HepG2 (cell line): Measurements from ENCODE around the gene ARHGDIG. TPM values are rescaled to one million over a fixed set of nuclear protein-coding genes. Genes with fewer than 3 reads are reported as not detected.
A peak's percentile ranks its signal among the peaks of the same experiment; 100 is the strongest.

Experiments
- ATF3 ChIP-seq: sonication (generic); formaldehyde crosslinking; IDR thresholded peaks from 2 replicates; pipeline ENCODE4 v1.4.0; 2020; ENCODE audit warnings: missing genetic modification reagents
- BORCS8-MEF2B ChIP-seq: sonication (generic); formaldehyde crosslinking; IDR thresholded peaks from 2 replicates; pipeline ENCODE4 v1.8.0; 2022; ENCODE audit warnings: mild to moderate bottlenecking, missing genetic modification reagents
- CENPT ChIP-seq: sonication (generic); formaldehyde crosslinking; IDR thresholded peaks from 2 replicates; pipeline ENCODE4 v1.8.0; 2022; ENCODE audit warnings: low read depth, mild to moderate bottlenecking, moderate library complexity, missing genetic modification reagents
- CREM ChIP-seq, 2 experiments: sonication (generic) in 1 of 2; formaldehyde crosslinking in 1 of 2; IDR thresholded peaks; 2 replicates each; pipeline versions ENCODE4 v1.4.0 to v1.6.1; 2016 to 2020; ENCODE audit warnings: antibody characterized with exemption in 1 of 2, mild to moderate bottlenecking in 1 of 2, missing genetic modification reagents in 1 of 2
- GPN1 ChIP-seq: sonication (generic); formaldehyde crosslinking; IDR thresholded peaks from 2 replicates; pipeline ENCODE4 v1.5.1; 2020; ENCODE audit warnings: missing genetic modification reagents, borderline replicate concordance
- GTF3A ChIP-seq: sonication (generic); formaldehyde crosslinking; conservative IDR thresholded peaks from 2 replicates; pipeline ENCODE4 v1.4.0; 2020; ENCODE audit warnings: mild to moderate bottlenecking, missing genetic modification reagents
- GZF1 ChIP-seq: sonication (generic); formaldehyde crosslinking; IDR thresholded peaks from 2 replicates; pipeline ENCODE4 v1.5.1; 2020; ENCODE audit warnings: mild to moderate bottlenecking, missing genetic modification reagents
- HCFC1 ChIP-seq: fragments of 150-350 bp; IDR thresholded peaks from 2 replicates; pipeline ENCODE4 v1.6.1; 2014; ENCODE audit warnings: low read depth, low read length
- HNRNPH1 ChIP-seq: fragments of 200-400 bp; formaldehyde crosslinking; optimal IDR thresholded peaks from 2 replicates; pipeline ENCODE3; 2017; ENCODE audit warnings: mild to moderate bottlenecking, low read depth, low read length
- HNRNPL ChIP-seq: fragments of 200-400 bp; formaldehyde crosslinking; IDR thresholded peaks from 2 replicates; pipeline ENCODE4 v1.6.1; 2017; ENCODE audit warnings: mild to moderate bottlenecking, low read depth, low read length
- NCOA2 ChIP-seq: sonication (generic); formaldehyde crosslinking; IDR thresholded peaks from 2 replicates; pipeline ENCODE4 v1.8.0; 2022; ENCODE audit warnings: inconsistent platforms
- NFYC ChIP-seq: IDR thresholded peaks from 2 replicates; pipeline ENCODE4 v1.6.1; 2016; ENCODE audit warnings: missing genetic modification reagents, missing compliant biosample characterization
- PHF20 ChIP-seq: sonication (generic); formaldehyde crosslinking; IDR thresholded peaks from 2 replicates; pipeline ENCODE4 v1.5.0; 2020; ENCODE audit warnings: mild to moderate bottlenecking, missing genetic modification reagents
- POLR2A ChIP-seq, 2 experiments: IDR thresholded peaks; 2 replicates each; pipeline ENCODE4 v1.6.1; 2011; ENCODE audit warnings: low read depth in 2 of 2, low read length in 2 of 2, mild to moderate bottlenecking in 1 of 2, moderate library complexity in 1 of 2; ENCODE audit not compliant: insufficient read depth in 1 of 2
- SALL2 ChIP-seq: sonication (generic); formaldehyde crosslinking; IDR thresholded peaks from 2 replicates; pipeline ENCODE4 v1.8.1; 2023; ENCODE audit warnings: mild to moderate bottlenecking, missing genetic modification reagents, inconsistent platforms
- SRY ChIP-seq: sonication (generic); formaldehyde crosslinking; IDR thresholded peaks from 2 replicates; pipeline ENCODE4 v1.8.0; 2022; ENCODE audit warnings: mild to moderate bottlenecking, missing genetic modification reagents
- TFDP2 ChIP-seq: sonication (generic); formaldehyde crosslinking; IDR thresholded peaks from 2 replicates; pipeline ENCODE4 v1.4.0; 2020; ENCODE audit warnings: missing genetic modification reagents
- ZBTB21 ChIP-seq: sonication (generic); formaldehyde crosslinking; IDR thresholded peaks from 2 replicates; pipeline ENCODE4 v1.4.0; 2020; ENCODE audit warnings: missing genetic modification reagents
- ZBTB7B ChIP-seq: sonication (generic); formaldehyde crosslinking; IDR thresholded peaks from 2 replicates; pipeline ENCODE4 v1.4.0; 2020; ENCODE audit warnings: missing genetic modification reagents
- ZMYM4 ChIP-seq: sonication (generic); formaldehyde crosslinking; IDR thresholded peaks from 2 replicates; pipeline ENCODE4 v1.8.1; 2023; ENCODE audit warnings: mild to moderate bottlenecking, missing genetic modification reagents
- ZNF207 ChIP-seq: fragments of 450-650 bp; IDR thresholded peaks from 2 replicates; pipeline ENCODE4 v1.6.1; 2016; ENCODE audit warnings: antibody characterized with exemption, borderline replicate concordance
- ZNF224 ChIP-seq: sonication (generic); formaldehyde crosslinking; IDR thresholded peaks from 2 replicates; pipeline ENCODE4 v1.5.0; 2020; ENCODE audit warnings: mild to moderate bottlenecking, missing genetic modification reagents
- ZNF367 ChIP-seq: sonication (generic); formaldehyde crosslinking; IDR thresholded peaks from 2 replicates; pipeline ENCODE4 v1.4.0; 2020; ENCODE audit warnings: missing genetic modification reagents, borderline replicate concordance
- ZNF672 ChIP-seq: sonication (generic); formaldehyde crosslinking; IDR thresholded peaks from 2 replicates; pipeline ENCODE4 v1.8.1; 2022; ENCODE audit warnings: missing genetic modification reagents
- ZSCAN21 ChIP-seq: sonication (generic); formaldehyde crosslinking; IDR thresholded peaks from 2 replicates; pipeline ENCODE4 v1.8.0; 2022; ENCODE audit warnings: mild to moderate bottlenecking, missing genetic modification reagents, moderate library complexity, borderline replicate concordance
- polyA plus RNA-seq, 8 experiments: library from polyadenylated mRNA; depleted of rRNA in 3 of 8; stranded (reverse) in 7 of 8; unstranded in 1 of 8; fragments of >200 nt; fragmentation: Illumina TruSeq in 4 of 8; extraction: Trizol in 4 of 8; gene quantifications; 2 replicates each; pipeline versions ENCODE4 v1.2.1 to v1.2.3, GENCODE V29; 2011 to 2016; ENCODE audit warnings: low read depth in 4 of 8, missing spikeins in 1 of 8, mixed read lengths in 1 of 8; ENCODE audit not compliant: insufficient read depth in 1 of 8
- total RNA-seq, 5 experiments: library from RNA; depleted of rRNA; stranded (reverse); fragments of >200 nt; fragmentation: Illumina TruSeq; extraction: Trizol; gene quantifications; 2 replicates each; pipeline ENCODE4 v1.2.3, GENCODE V29; 2016; ENCODE audit warnings: low read depth in 1 of 5
- TF ChIP-seq, protein P1 (sequence below): sonication (generic); formaldehyde crosslinking; IDR thresholded peaks from 2 replicates; pipeline ENCODE4 v1.4.0; 2020; ENCODE audit warnings: mild to moderate bottlenecking, missing genetic modification reagents

The ARHGDIG gene
- total and polyA plus RNA-seq, 2 of the 13 experiments (the other 11 are each of a cell fraction or from before 2014, with no cell fraction given), result 0.24 to 0.48 TPM

DNA sequence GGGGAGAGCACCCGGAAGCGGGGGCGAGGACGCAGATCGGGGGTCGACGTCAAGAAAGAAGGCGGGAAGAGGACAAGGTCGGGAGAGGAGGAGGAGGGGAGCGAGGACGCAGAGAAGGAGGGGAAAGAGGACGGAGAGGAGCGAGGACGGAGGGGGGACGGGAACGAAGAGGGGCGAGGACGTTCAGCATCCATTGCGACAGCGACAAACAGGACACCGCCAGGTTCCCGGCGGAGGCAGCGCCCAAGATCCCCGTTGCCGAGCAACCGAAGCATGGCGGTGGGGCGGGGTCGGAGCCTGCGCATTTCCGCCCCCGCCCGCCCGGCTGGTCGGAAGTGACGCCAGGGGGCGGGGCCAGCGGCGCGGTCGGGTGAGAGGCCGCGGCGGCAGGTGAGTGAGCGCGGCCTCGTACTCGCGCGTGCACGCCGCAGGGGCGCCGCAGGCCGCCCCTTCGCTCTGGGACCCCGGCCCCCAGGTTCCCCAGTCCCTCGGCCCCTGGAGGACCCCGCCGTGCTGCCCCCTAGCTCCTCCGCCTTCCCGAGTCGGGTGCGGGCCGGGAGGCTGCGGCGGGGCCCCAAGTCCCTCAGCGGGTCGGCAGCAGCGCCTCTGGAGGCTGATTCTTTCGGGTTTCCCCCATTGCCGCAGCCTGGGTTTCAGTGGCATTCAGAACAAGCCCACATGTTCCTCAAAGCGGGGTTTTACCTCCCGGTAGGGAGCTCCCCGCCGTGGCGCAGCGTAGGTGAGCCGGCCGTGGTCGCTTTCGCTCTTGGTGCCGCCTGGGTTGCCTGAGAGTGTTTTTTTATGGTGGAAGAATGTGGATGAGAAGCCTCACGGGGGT is 45.7 kb upstream of the ARHGDIG start, which contains the start of gene FAM234A (continued):
- peak; percentile 79 for TF ChIP-seq TFDP2
- TF ChIP-seq HNRNPL, result no peak
- peak; percentile 41; the same call in 1 of the 2 replicates for TF ChIP-seq HCFC1
- no peak for TF ChIP-seq CENPT
- TF ChIP-seq CREM (IDR thresholded peaks at IDR 0.05), result peak; percentile 58
- TF ChIP-seq CREM (CRISPR knock-in tag; IDR thresholded peaks at IDR 0.05), result no peak
- no peak; the same call in 1 of the 2 replicates for TF ChIP-seq ZNF224 (CRISPR knock-in tag)
- TF ChIP-seq ZNF672 (CRISPR knock-in tag), result no peak
- TF ChIP-seq SALL2, result no peak; the same call in 1 of the 2 replicates
- TF ChIP-seq BORCS8-MEF2B (CRISPR knock-in tag), result peak; percentile 61
- no peak for TF ChIP-seq GTF3A
- TF ChIP-seq ZBTB7B (CRISPR knock-in tag), result peak; percentile 48; the same call in 1 of the 2 replicates
- 0 out of 2 replicates have a peak, but pooled peaks have one; percentile 24 for TF ChIP-seq ZBTB21 (CRISPR knock-in tag)
- TF ChIP-seq, protein P1, sequence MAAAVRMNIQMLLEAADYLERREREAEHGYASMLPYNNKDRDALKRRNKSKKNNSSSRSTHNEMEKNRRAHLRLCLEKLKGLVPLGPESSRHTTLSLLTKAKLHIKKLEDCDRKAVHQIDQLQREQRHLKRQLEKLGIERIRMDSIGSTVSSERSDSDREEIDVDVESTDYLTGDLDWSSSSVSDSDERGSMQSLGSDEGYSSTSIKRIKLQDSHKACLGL (CRISPR knock-in tag), result peak; percentile 63; the same call in 1 of the 2 replicates
- TF ChIP-seq NCOA2 (CRISPR knock-in tag), result peak; percentile 8; the same call in 1 of the 2 replicates
- TF ChIP-seq ZSCAN21, result peak; percentile 30; the same call in 1 of the 2 replicates
- TF ChIP-seq POLR2A (IDR thresholded peaks at IDR 0.05; ENCODE audit: insufficient read depth in 1 of 2, low read depth in 2 of 2, low read length in 2 of 2), result peak; percentile 81 to 89
- no peak for TF ChIP-seq ZMYM4 (CRISPR knock-in tag)
- TF ChIP-seq HNRNPH1, result no peak
- TF ChIP-seq ZNF207, result no peak
- TF ChIP-seq NFYC (CRISPR knock-in tag), result no peak
- peak; percentile 20; the same call in 1 of the 2 replicates for TF ChIP-seq SRY (CRISPR knock-in tag)
- TF ChIP-seq PHF20, result peak; percentile 64; the same call in 1 of the 2 replicates
- TF ChIP-seq ATF3 (CRISPR knock-in tag), result no peak
- TF ChIP-seq GPN1 (CRISPR knock-in tag), result no peak
- TF ChIP-seq ZNF367 (CRISPR knock-in tag), result no peak
- no peak for TF ChIP-seq GZF1
